Activated T-cell treated with anti-CD3 and anti-CD28 coated beads for 4 hours (primary cell): Measurements from ENCODE around the gene FBXW4.
"Not testable (repeated sequence)": the region's sequence is repeated elsewhere in the genome, so short reads cannot be mapped to it uniquely, and the experiment has no call there.

Experiments
- DNase-seq: peaks from one replicate; pipeline ENCODE4 v3.0.0-alpha.2; 2020

FBXW4 gene

GRCh38 chr10:101615525-101616116 lies 79.3 kb downstream of the FBXW4 start:
- no peak for DNase-seq

GRCh38 chr10:101614663-101615524 lies 80.1 kb downstream of the FBXW4 start:
- no peak for DNase-seq

- no peak for DNase-seq
Measured at GRCh38 chr10:101613646-101614045, 81.3 kb downstream of the FBXW4 start.

GRCh38 chr10:101612872-101613271 lies 82.1 kb downstream of the FBXW4 start:
- no peak for DNase-seq

GRCh38 chr10:101612086-101612485 lies 82.9 kb downstream of the FBXW4 start:
- no peak for DNase-seq

- no peak for DNase-seq
Measured at GRCh38 chr10:101611096-101611905, 83.7 kb downstream of the FBXW4 start.

GRCh38 chr10:101609481-101609880 lies 85.5 kb downstream of the FBXW4 start:
- no peak for DNase-seq

- no peak for DNase-seq
Measured at GRCh38 chr10:101607124-101607523, 87.8 kb downstream of the FBXW4 start.

- peak; percentile 31 for DNase-seq
Measured at GRCh38 chr10:101602761-101603398, 92.1 kb downstream of the FBXW4 start.

- no peak for DNase-seq
Measured at GRCh38 chr10:101601541-101601940, 93.4 kb downstream of the FBXW4 start.

GRCh38 chr10:101597091-101597900 lies 97.7 kb downstream of the FBXW4 start:
- no peak for DNase-seq

- DNase-seq, result no peak
Measured at GRCh38 chr10:101595591-101596433, 99.2 kb downstream of the FBXW4 start.

- not testable (repeated sequence) for DNase-seq
Measured at GRCh38 chr10:101593331-101593730, 101.6 kb downstream of the FBXW4 start.

GRCh38 chr10:101588879-101589278 lies 106.1 kb downstream of the FBXW4 start:
- DNase-seq, result no peak

GRCh38 chr10:101587725-101588653 lies 107.0 kb downstream of the FBXW4 start, which contains the start of the genes DPCD and POLL:
Gene DPCD (plus strand): TSS chr10:101588321. CDS start chr10:101588337, 16 bp downstream.
Gene POLL (minus strand): TSS chr10:101588257. CDS start chr10:101587360, 897 bp downstream.
- peak; percentile 83 for DNase-seq

GRCh38 chr10:101585841-101586240 lies 109.1 kb downstream of the FBXW4 start:
- no peak for DNase-seq

GRCh38 chr10:101580486-101581399 lies 114.2 kb downstream of the FBXW4 start:
- no peak for DNase-seq

GRCh38 chr10:101579516-101579870 lies 115.5 kb downstream of the FBXW4 start:
- DNase-seq, result no peak
